HepG2 (cell line): Measurements from ENCODE around the gene SYNPO2L. TPM values are rescaled to one million over a fixed set of nuclear protein-coding genes. Genes with fewer than 3 reads are reported as not detected.

Experiments used
- ATAC-seq: fragments of 200-7000 bp; cut with Tn5 transposase; 3 replicates; pipeline ENCODE4 v1.9.1; 2020; ENCODE audit warnings: mild to moderate bottlenecking, moderate library complexity
- BruUV-seq: library from RNA; stranded (reverse); fragments of 400-500 nt; replicated peaks from 2 replicates; lab custom pipeline; 2021; lab: Mats Ljungman, UMichigan
- CTCF ChIA-PET: fragments of 300-600 bp; formaldehyde crosslinking; extraction: SDS; loops from one replicate; lab custom pipeline; 2021; ENCODE audit warnings: low total read pairs, inconsistent platforms, low intra/inter-chr PET ratio; lab: Yijun Ruan, JAX
- POLR2A ChIA-PET: fragments of 350-600 bp; sonication (Branson Sonifier 250); formaldehyde crosslinking; loops from one replicate; lab custom pipeline; 2020; ENCODE audit warnings: antibody characterized with exemption, inconsistent platforms; lab: Yijun Ruan, JAX
- DNase-seq: peaks from one replicate; pipeline ENCODE4 v3.0.0-alpha.2; 2015; ENCODE audit warnings: low spot score
- FAIRE-seq: peaks from 3 replicates; lab custom pipeline; 2011; peaks lifted over from hg19 to GRCh38; lab: Jason Lieb, UNC
- H2AFZ ChIP-seq: one replicate; pipeline ENCODE4 v1.6.1; 2011; ENCODE audit warnings: low read length, inconsistent platforms
- H3K27ac ChIP-seq: fragments of 300-600 bp; 3 replicates; pipeline ENCODE4 v1.8.0; 2011; ENCODE audit warnings: mixed run types, mild to moderate bottlenecking, mixed read lengths, low read length, inconsistent platforms; ENCODE audit not compliant: insufficient read depth; ENCODE audit errors: extremely low read length
- H3K27me3 ChIP-seq, 2 experiments: fragments of 200-600 bp in 1 of 2; 2 replicates in 1 of 2; 3 replicates in 1 of 2; pipeline versions ENCODE4 v1.6.0 to v1.8.0; 2011; ENCODE audit warnings: low read length in 2 of 2, mild to moderate bottlenecking in 2 of 2, moderate library complexity in 2 of 2, inconsistent platforms in 1 of 2; ENCODE audit not compliant: insufficient read depth in 2 of 2, control insufficient read depth in 1 of 2
- H3K36me3 ChIP-seq, 2 experiments: fragments of 200-600 bp in 1 of 2; replicated peaks in 1 of 2; 2 replicates in 1 of 2; 3 replicates in 1 of 2; pipeline versions ENCODE4 v1.5.1 to v1.8.0; 2011; ENCODE audit warnings: low read length in 2 of 2, inconsistent platforms in 1 of 2; ENCODE audit not compliant: insufficient read depth in 2 of 2, control insufficient read depth in 1 of 2
- H3K4me1 ChIP-seq: 2 replicates; pipeline ENCODE4 v1.5.1; 2012; ENCODE audit warnings: low read length, inconsistent platforms; ENCODE audit not compliant: insufficient read depth
- H3K4me2 ChIP-seq: 2 replicates; pipeline ENCODE4 v1.6.0; 2011; ENCODE audit warnings: low read depth, low read length, inconsistent platforms
- H3K4me3 ChIP-seq, 3 experiments: fragments of 200-600 bp in 1 of 3; sonication (generic), shearing (Covaris generic) in 1 of 3; replicated peaks in 1 of 3; 2 replicates each; pipeline ENCODE4 v1.5.1; 2011 to 2016; ENCODE audit warnings: low read length in 3 of 3, inconsistent platforms in 2 of 3, low read depth in 2 of 3, mild to moderate bottlenecking in 2 of 3, control low read depth in 1 of 3, mixed read lengths in 1 of 3; ENCODE audit not compliant: insufficient read depth in 1 of 3
- H3K79me2 ChIP-seq: one replicate; pipeline ENCODE4 v1.6.1; 2011; ENCODE audit warnings: low read length, inconsistent platforms; ENCODE audit not compliant: insufficient read depth
- H3K9ac ChIP-seq: 2 replicates; pipeline ENCODE4 v1.6.0; 2011; ENCODE audit warnings: mild to moderate bottlenecking, low read depth, low read length, inconsistent platforms; ENCODE audit not compliant: insufficient read depth
- H3K9me3 ChIP-seq: 2 replicates; pipeline ENCODE4 v1.5.1; 2012; ENCODE audit warnings: mild to moderate bottlenecking, low read length
- H4K20me1 ChIP-seq: 2 replicates; pipeline ENCODE4 v1.6.0; 2011; ENCODE audit warnings: inconsistent platforms, mild to moderate bottlenecking, low read length, moderate library complexity; ENCODE audit not compliant: insufficient read depth
- AGO1 ChIP-seq: fragments of 200-400 bp; formaldehyde crosslinking; IDR thresholded peaks from 2 replicates; pipeline ENCODE4 v1.6.1; 2017; ENCODE audit warnings: mild to moderate bottlenecking, low read depth, low read length, moderate library complexity; ENCODE audit not compliant: poor library complexity, severe bottlenecking
- CREB1 ChIP-seq, 2 experiments: fragments of 450-650 bp in 1 of 2; IDR thresholded peaks; 2 replicates each; pipeline ENCODE4 v1.6.1; 2016 to 2017; ENCODE audit warnings: control low read depth in 1 of 2, mild to moderate bottlenecking in 1 of 2, missing compliant biosample characterization in 1 of 2, missing genetic modification characterization in 1 of 2
- DPF2 ChIP-seq: sonication (generic); formaldehyde crosslinking; IDR thresholded peaks from 2 replicates; pipeline ENCODE4 v1.4.0; 2020; ENCODE audit warnings: mild to moderate bottlenecking, low read depth, missing genetic modification reagents, borderline replicate concordance
- HNRNPK ChIP-seq: fragments of 200-400 bp; formaldehyde crosslinking; IDR thresholded peaks from 2 replicates; pipeline ENCODE4 v1.6.1; 2018; ENCODE audit warnings: low read length, low read depth, moderate library complexity, mild to moderate bottlenecking; ENCODE audit not compliant: poor library complexity, severe bottlenecking
- KAT8 ChIP-seq: IDR thresholded peaks from 2 replicates; pipeline ENCODE4 v1.6.1; 2016; ENCODE audit warnings: missing genetic modification reagents, missing compliant biosample characterization
- REPIN1 ChIP-seq: sonication (generic); formaldehyde crosslinking; IDR thresholded peaks from 2 replicates; pipeline ENCODE4 v1.8.0; 2022; ENCODE audit warnings: missing genetic modification reagents, low read depth, mild to moderate bottlenecking, borderline replicate concordance
- SALL1 ChIP-seq: sonication (generic); formaldehyde crosslinking; IDR thresholded peaks from 2 replicates; pipeline ENCODE4 v1.8.0; 2022; ENCODE audit warnings: mild to moderate bottlenecking, missing genetic modification reagents
- SNAPC2 ChIP-seq: sonication (generic); formaldehyde crosslinking; IDR thresholded peaks from 2 replicates; pipeline ENCODE4 v1.8.1; 2022; ENCODE audit warnings: mild to moderate bottlenecking, missing genetic modification reagents
- SP140L ChIP-seq: sonication (generic); formaldehyde crosslinking; IDR thresholded peaks from 2 replicates; pipeline ENCODE4 v1.4.0; 2020; ENCODE audit warnings: missing genetic modification reagents, borderline replicate concordance
- ZFX ChIP-seq: sonication (generic); formaldehyde crosslinking; IDR thresholded peaks from 2 replicates; pipeline ENCODE4 v1.4.0; 2020; ENCODE audit warnings: mild to moderate bottlenecking, low read depth, missing genetic modification reagents, moderate library complexity
- ZNF143 ChIP-seq: sonication (generic); formaldehyde crosslinking; IDR thresholded peaks from 2 replicates; pipeline ENCODE4 v1.4.0; 2020; ENCODE audit warnings: missing genetic modification reagents
- ZNF251 ChIP-seq: sonication (generic); formaldehyde crosslinking; IDR thresholded peaks from 2 replicates; pipeline ENCODE4 v1.9.0; 2021; ENCODE audit warnings: mild to moderate bottlenecking, missing genetic modification reagents
- ZNF260 ChIP-seq: sonication (generic); formaldehyde crosslinking; IDR thresholded peaks from 2 replicates; pipeline ENCODE4 v1.4.0; 2020; ENCODE audit warnings: missing genetic modification reagents, low read depth, mild to moderate bottlenecking, borderline replicate concordance
- ZNF563 ChIP-seq: sonication (generic); formaldehyde crosslinking; IDR thresholded peaks from 2 replicates; pipeline ENCODE4 v1.8.0; 2022; ENCODE audit warnings: mild to moderate bottlenecking, moderate library complexity, missing genetic modification reagents
- ZNF572 ChIP-seq: sonication (generic); formaldehyde crosslinking; IDR thresholded peaks from 2 replicates; pipeline ENCODE4 v1.5.1; 2020; ENCODE audit warnings: mild to moderate bottlenecking, missing genetic modification reagents
- ZNF839 ChIP-seq: sonication (generic); formaldehyde crosslinking; IDR thresholded peaks from 2 replicates; pipeline ENCODE4 v1.4.0; 2020; ENCODE audit warnings: missing genetic modification reagents, mild to moderate bottlenecking, borderline replicate concordance
- ZSCAN12 ChIP-seq: sonication (generic); formaldehyde crosslinking; IDR thresholded peaks from 2 replicates; pipeline ENCODE4 v1.9.0; 2021; ENCODE audit warnings: mild to moderate bottlenecking, missing genetic modification reagents
- WGBS: methylation state at CpG from one replicate; pipeline ENCODE4 v1.1.6; 2017; ENCODE audit warnings: low lambda C conversion rate; 5-methylcytosine and 5-hydroxymethylcytosine counted together
- in situ Hi-C: cut with HindIII; loops from 2 replicates; pipeline ENCODE4 v1.10.0; 2017; ENCODE audit warnings: low pct_unique_long_range_greater_than_20kb; ENCODE audit not compliant: extremely low pct_ligation_motif_present
- intact Hi-C: fragments of 100-400 bp; cut with micrococcal nuclease; formaldehyde crosslinking; loops from one replicate; pipeline ENCODE4 v1.10.0; 2022; ENCODE audit not compliant: unreplicated experiment
- polyA plus RNA-seq, 8 experiments: library from polyadenylated mRNA; depleted of rRNA in 3 of 8; stranded (reverse) in 7 of 8; unstranded in 1 of 8; fragments of >200 nt; fragmentation: Illumina TruSeq in 4 of 8; extraction: Trizol in 4 of 8; gene quantifications; 2 replicates each; pipeline versions ENCODE4 v1.2.1 to v1.2.3, GENCODE V29; 2011 to 2016; ENCODE audit warnings: low read depth in 4 of 8, missing spikeins in 1 of 8, mixed read lengths in 1 of 8; ENCODE audit not compliant: insufficient read depth in 1 of 8
- total RNA-seq, 5 experiments: library from RNA; depleted of rRNA; stranded (reverse); fragments of >200 nt; fragmentation: Illumina TruSeq; extraction: Trizol; gene quantifications; 2 replicates each; pipeline ENCODE4 v1.2.3, GENCODE V29; 2016; ENCODE audit warnings: low read depth in 1 of 5
- TF ChIP-seq, protein P1 (sequence below): sonication (generic); formaldehyde crosslinking; IDR thresholded peaks from 2 replicates; pipeline ENCODE4 v1.4.0; 2020; ENCODE audit warnings: missing genetic modification reagents
- TF ChIP-seq, protein P2 (sequence below): sonication (generic); formaldehyde crosslinking; IDR thresholded peaks from 2 replicates; pipeline ENCODE4 v1.5.1; 2020; ENCODE audit warnings: missing genetic modification reagents, mild to moderate bottlenecking, borderline replicate concordance

SYNPO2L gene
- total and polyA plus RNA-seq, 2 of the 13 experiments (the other 11 are each of a cell fraction or from before 2014, with no cell fraction given): not detected

DNA sequence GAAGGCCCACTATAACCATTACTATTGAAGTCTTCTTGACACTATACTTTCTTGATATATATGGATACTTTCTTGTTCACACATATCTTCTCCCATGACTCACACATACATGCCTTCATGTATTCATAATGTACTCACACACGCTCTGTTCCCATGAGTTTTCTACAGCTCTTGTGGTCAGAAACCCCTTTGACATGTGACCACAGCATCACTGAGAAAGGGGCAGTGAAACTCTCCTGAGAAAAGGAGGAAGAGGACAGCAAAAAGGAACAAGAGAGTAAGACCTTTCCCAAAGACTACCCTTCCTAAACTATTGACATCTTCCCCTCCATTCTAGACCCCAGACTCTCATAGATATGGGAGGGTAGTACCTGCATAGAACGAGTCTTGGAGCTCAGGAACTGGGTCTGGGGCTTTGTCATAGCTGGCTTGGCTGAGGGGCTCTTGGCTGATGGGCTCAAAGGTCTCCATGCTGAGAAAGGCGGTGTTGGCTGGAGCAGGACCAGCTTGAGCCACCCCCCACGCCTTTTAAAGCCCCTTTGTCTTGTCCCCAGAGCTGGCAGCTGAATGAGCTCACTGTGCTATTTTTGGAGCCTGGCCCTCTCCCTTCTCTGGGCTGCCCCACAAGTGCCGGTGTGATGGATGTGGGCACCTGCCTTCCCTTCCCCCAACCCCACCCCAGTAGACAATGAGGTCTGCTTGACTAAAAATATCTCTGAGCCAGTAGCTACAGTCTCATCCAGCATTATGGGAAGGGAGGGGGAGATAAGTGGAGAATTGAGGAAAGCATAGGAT is 5.1 kb downstream of the SYNPO2L start:
- no peak for ATAC-seq
- ChIA-PET POLR2A (no interaction called here), CTCF (no interaction called here)
- H3K9me3 ChIP-seq: no peaks in the 10 kb centered on the region
- in situ Hi-C loops (no loop called here), intact Hi-C loops (no loop called here)
- WGBS: 14% methylated on average over 5 of the region's 5 CpGs
- H2AFZ ChIP-seq: no peak overlapping the region
- H3K9ac ChIP-seq: no peak overlapping the region
- H3K27ac ChIP-seq: no peak overlapping the region
- H3K4me1 ChIP-seq: peaks cover 27% of the 10 kb centered on the region
- no peak overlapping the region for H3K4me2 ChIP-seq
- H3K4me3 ChIP-seq: no peak overlapping the region
- no peak for FAIRE-seq
- H3K27me3 ChIP-seq: peaks cover 3 to 6% of the 10 kb centered on the region in 2 experiments; a peak in 1 of 5 replicates
- DNase-seq: no peak
- H3K79me2 ChIP-seq: no peaks in the 10 kb centered on the region
- TF ChIP-seq SNAPC2 (no peak), ZNF260 (no peak), SALL1 (CRISPR knock-in tag) (no peak), ZFX (CRISPR knock-in tag) (no peak), HNRNPK (no peak), ZNF839 (no peak), SP140L (CRISPR knock-in tag) (no peak), CREB1 (IDR thresholded peaks at IDR 0.05) (no peak), CREB1 (CRISPR knock-in tag; IDR thresholded peaks at IDR 0.05) (no peak), ZNF251 (CRISPR knock-in tag) (no peak), REPIN1 (CRISPR knock-in tag) (no peak), DPF2 (no peak), KAT8 (CRISPR knock-in tag) (no peak), ZNF563 (CRISPR knock-in tag) (no peak), ZNF143 (CRISPR knock-in tag) (no peak), ZSCAN12 (CRISPR knock-in tag) (no peak), AGO1 (no peak), ZNF572 (CRISPR knock-in tag) (no peak)
- TF ChIP-seq, protein P1, sequence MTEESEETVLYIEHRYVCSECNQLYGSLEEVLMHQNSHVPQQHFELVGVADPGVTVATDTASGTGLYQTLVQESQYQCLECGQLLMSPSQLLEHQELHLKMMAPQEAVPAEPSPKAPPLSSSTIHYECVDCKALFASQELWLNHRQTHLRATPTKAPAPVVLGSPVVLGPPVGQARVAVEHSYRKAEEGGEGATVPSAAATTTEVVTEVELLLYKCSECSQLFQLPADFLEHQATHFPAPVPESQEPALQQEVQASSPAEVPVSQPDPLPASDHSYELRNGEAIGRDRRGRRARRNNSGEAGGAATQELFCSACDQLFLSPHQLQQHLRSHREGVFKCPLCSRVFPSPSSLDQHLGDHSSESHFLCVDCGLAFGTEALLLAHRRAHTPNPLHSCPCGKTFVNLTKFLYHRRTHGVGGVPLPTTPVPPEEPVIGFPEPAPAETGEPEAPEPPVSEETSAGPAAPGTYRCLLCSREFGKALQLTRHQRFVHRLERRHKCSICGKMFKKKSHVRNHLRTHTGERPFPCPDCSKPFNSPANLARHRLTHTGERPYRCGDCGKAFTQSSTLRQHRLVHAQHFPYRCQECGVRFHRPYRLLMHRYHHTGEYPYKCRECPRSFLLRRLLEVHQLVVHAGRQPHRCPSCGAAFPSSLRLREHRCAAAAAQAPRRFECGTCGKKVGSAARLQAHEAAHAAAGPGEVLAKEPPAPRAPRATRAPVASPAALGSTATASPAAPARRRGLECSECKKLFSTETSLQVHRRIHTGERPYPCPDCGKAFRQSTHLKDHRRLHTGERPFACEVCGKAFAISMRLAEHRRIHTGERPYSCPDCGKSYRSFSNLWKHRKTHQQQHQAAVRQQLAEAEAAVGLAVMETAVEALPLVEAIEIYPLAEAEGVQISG: no peak
- TF ChIP-seq, protein P2, sequence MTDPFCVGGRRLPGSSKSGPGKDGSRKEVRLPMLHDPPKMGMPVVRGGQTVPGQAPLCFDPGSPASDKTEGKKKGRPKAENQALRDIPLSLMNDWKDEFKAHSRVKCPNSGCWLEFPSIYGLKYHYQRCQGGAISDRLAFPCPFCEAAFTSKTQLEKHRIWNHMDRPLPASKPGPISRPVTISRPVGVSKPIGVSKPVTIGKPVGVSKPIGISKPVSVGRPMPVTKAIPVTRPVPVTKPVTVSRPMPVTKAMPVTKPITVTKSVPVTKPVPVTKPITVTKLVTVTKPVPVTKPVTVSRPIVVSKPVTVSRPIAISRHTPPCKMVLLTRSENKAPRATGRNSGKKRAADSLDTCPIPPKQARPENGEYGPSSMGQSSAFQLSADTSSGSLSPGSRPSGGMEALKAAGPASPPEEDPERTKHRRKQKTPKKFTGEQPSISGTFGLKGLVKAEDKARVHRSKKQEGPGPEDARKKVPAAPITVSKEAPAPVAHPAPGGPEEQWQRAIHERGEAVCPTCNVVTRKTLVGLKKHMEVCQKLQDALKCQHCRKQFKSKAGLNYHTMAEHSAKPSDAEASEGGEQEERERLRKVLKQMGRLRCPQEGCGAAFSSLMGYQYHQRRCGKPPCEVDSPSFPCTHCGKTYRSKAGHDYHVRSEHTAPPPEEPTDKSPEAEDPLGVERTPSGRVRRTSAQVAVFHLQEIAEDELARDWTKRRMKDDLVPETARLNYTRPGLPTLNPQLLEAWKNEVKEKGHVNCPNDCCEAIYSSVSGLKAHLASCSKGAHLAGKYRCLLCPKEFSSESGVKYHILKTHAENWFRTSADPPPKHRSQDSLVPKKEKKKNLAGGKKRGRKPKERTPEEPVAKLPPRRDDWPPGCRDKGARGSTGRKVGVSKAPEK: no peak
- no peaks in the 10 kb centered on the region for H4K20me1 ChIP-seq
- no peaks in the 10 kb centered on the region for H3K36me3 ChIP-seq
- no TSS peak for BruUV-seq
